ENCODE measurements around the gene KIAA2012. TPM values are rescaled to one million over a fixed set of nuclear protein-coding genes. Genes with fewer than 3 reads are reported as not detected.
A peak's percentile ranks its signal among the peaks of the same experiment; 100 is the strongest.
"Not testable (repeated sequence)": the region's sequence is repeated elsewhere in the genome, so short reads cannot be mapped to it uniquely, and the experiment has no call there.

KIAA2012 gene
- total RNA-seq, 1 donor from 2014 or later = not detected

- no peak for DNase-seq (ENCODE audit: low spot score)
- intact Hi-C loops (cut with DNase I) = no loop called here
Observed at GRCh38 chr2:202221873-202222272, 148.8 kb downstream of the KIAA2012 start.

DNA sequence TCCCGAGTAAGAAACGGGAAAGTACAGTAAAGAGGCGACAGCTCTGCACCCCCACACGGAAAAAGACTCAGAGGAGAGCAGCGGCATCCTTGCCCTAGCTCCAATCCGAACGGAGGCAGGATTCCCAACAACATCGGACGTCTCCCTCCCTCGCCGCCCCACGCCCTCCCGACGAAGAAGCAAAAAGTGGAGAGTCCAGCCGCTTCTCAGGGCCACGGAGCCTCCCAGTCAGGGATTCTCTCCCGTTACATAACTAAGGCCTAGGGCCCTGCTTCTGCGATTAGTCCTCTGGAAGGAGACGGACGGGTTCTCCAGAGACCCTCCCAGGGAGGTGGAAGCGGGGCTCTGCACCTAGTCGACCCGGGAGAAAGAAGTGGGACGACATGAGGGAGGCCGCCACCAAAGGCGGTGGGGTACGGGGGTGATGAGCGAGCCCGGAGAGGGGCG, 164.8 kb downstream of the KIAA2012 start:
- no peak for DNase-seq (ENCODE audit: low spot score)
- intact Hi-C loops (cut with DNase I) = no loop called here

DNA sequence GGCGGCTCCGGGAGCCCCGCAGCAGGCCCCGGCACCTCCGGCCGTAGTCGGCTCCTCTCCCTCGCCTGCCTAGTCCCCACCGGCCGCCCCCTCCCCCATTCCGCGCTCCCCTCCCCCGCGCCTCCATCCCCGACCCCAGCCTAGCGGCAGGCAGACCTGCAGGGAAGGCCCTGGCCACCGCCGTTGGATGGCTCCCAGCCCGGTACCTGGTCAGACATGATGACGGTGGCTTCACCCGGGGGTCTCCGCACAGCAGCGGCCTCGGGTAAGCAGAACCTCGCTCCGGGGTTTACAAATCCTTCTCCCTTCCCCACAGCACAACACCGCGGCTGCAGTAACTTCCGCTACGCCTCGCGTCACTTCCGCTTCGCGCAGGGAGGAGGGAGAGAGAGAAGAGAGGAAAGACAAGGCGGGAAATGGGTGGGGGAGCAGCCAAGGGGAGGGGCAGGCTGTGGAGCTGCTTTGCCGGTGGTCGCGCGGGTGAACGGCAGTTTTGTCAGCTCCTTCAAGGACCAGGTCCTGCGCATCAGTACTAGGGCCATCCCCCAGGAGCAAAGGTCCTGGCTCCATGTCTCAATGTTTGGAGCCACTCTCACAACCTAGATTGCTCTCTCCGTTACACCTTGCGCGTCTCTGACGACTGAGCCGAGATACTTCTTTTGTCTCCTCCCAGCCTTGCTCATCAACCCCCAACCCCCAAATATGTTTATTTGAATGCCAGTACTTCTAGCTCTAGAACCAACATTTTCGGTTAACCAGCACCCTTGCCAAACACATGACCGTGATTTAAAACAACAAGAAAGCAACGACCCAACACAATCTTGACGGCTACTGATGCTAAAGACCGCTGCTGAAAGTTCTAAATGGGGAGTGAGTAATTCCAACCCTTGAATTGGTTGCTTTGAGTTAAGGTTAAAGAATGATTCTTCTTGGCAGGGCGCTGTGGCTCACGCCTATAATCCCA, 165.5 kb downstream of the KIAA2012 start, which contains the start of gene SUMO1:
TSS of gene SUMO1 (minus strand) at position 364 of the 964 bp plus-strand sequence. CDS start at position 218, 146 bp downstream.
- DNase-seq (ENCODE audit: low spot score) = peak; percentile 97
- intact Hi-C loops (cut with DNase I) = no loop called here

DNA sequence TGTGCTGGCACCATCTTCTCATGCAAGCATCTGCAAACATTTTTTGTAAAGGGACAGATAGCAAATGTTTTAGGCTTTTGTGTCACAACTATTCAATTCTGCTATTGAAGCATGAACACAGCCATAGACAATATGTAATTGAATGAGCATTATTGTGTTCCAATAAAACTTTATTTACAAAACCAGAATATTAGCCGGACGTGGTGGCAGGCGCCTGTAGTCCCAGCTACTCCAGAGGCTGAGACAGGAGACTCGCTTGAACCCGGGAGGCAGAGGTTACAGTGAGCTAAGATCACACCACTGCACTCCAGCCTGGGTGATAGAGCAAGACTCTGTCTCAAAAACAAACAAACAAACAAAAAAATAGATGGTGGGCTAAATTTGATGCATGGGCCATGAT, 174.7 kb downstream of the KIAA2012 start:
- intact Hi-C loops (cut with DNase I); DNase-seq (ENCODE audit: low spot score): not testable (repeated sequence)

DNA sequence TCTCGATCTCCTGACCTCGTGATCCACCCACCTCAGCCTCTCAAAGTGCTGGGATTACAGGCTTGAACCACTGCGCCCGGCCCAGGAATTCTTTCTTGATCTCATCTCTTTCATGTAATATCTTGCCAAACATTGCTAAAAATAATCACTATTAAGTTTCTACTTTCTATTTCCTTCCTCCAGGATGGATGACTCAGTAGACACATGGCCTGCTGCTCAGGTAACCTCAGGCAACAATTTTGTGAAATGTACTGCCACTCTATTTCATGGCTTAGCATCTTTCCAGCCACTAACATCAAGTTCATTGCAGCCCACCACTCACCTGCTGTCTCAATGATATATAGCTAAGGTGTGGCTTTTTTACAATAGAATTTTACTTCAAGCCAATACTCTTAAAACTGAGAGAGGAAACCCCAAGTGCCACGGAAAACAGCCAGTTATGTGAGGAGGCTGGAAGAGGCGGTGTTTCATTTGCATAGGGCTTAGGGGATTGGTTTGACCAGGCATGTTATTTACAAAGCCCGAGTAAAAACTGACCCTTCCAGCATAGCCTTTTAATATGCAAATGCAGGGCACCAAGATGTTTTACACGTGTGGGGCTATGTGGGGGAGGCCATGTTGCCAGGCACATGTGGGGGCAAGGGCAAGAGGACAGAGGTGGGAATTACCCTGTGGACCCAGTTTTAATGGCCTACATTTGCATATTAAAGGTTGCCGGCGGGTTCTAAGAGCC, 176.6 kb downstream of the KIAA2012 start:
- no peak for DNase-seq (ENCODE audit: low spot score)
- intact Hi-C loops (cut with DNase I) = no loop called here

GRCh38 chr2:202251494-202251893, 178.4 kb downstream of the KIAA2012 start:
- DNase-seq (ENCODE audit: low spot score) = no peak
- intact Hi-C loops (cut with DNase I) = no loop called here

Other genes starting within 250 kb of the KIAA2012 start
- 34.7 TPM for gene FZD7, start 39.4 kb upstream of the KIAA2012 start, total RNA-seq
- gene SUMO1, start 165.3 kb downstream of the KIAA2012 start, total RNA-seq = 59.5 TPM
- 24.4 TPM for gene NOP58, start 192.5 kb downstream of the KIAA2012 start, total RNA-seq

Measured in cardiac septum (tissue), 1 donor.